OCI-LY3 (cell line): ENCODE data around the gene USP28.

Source experiments
- H2AFZ ChIP-seq: fragments of 200-600, 300-600 bp; shearing (Covaris generic); 2 replicates; pipeline ENCODE4 v1.6.0; 2014; ENCODE audit warnings: antibody characterized with exemption, low read depth, low read length
- H3K27ac ChIP-seq: fragments of 200-600, 300-600 bp; sonication (generic); 2 replicates; pipeline ENCODE4 v1.5.1; 2014; ENCODE audit warnings: mild to moderate bottlenecking, low read length, moderate library complexity, mixed read lengths
- H3K27me3 ChIP-seq: fragments of 200-600, 300-600 bp; sonication (generic); 2 replicates; pipeline ENCODE4 v1.6.1; 2014; ENCODE audit warnings: low read depth, low read length, mixed read lengths
- H3K36me3 ChIP-seq: fragments of 200-600, 300-600 bp; sonication (generic); replicated peaks from 2 replicates; pipeline ENCODE3; 2014; ENCODE audit warnings: low read depth, low read length, mixed read lengths
- H3K4me1 ChIP-seq: fragments of 300-600, 200-600 bp; sonication (generic); 2 replicates; pipeline ENCODE4 v1.6.1; 2014; ENCODE audit warnings: low read length, mixed read lengths
- H3K4me2 ChIP-seq: fragments of 200-600, 300-600 bp; sonication (generic); 2 replicates; pipeline ENCODE4 v1.6.1; 2014; ENCODE audit warnings: low read length, mixed read lengths
- H3K4me3 ChIP-seq: fragments of 300-600, 200-600 bp; sonication (generic); 2 replicates; pipeline ENCODE4 v1.5.1; 2014; ENCODE audit warnings: antibody characterized with exemption, mild to moderate bottlenecking, low read length, moderate library complexity
- H3K79me2 ChIP-seq: fragments of 300-600, 200-600 bp; shearing (Covaris generic); 2 replicates; pipeline ENCODE4 v1.6.1; 2014; ENCODE audit warnings: mild to moderate bottlenecking, low read length, mixed read lengths
- H3K9ac ChIP-seq: fragments of 300-600, 200-600 bp; shearing (Covaris generic); 2 replicates; pipeline ENCODE4 v1.6.0; 2014; ENCODE audit warnings: mild to moderate bottlenecking, low read length, moderate library complexity
- H3K9me3 ChIP-seq: fragments of 200-600, 300-600 bp; shearing (Covaris generic); 2 replicates; pipeline ENCODE4 v1.6.1; 2014; ENCODE audit warnings: low read length, mixed read lengths; ENCODE audit not compliant: insufficient read depth
- H4K20me1 ChIP-seq: fragments of 200-600, 300-600 bp; sonication (generic); 2 replicates; pipeline ENCODE4 v1.6.1; 2016; ENCODE audit warnings: low read length, mixed read lengths; ENCODE audit not compliant: insufficient read depth
- CTCF ChIP-seq: fragments of 200-600, 300-600 bp; sonication (generic); IDR thresholded peaks from 2 replicates; pipeline ENCODE4 v1.5.1; 2014; ENCODE audit warnings: antibody characterized with exemption, low read length, low read depth
- EZH2phosphoT487 ChIP-seq: fragments of 200-600 bp; shearing (Covaris generic); IDR thresholded peaks from 2 replicates; pipeline ENCODE4 v1.6.1; 2018; ENCODE audit warnings: antibody characterized with exemption, mixed run types, low read depth

The USP28 gene

GRCh38 chr11:113808931-113809330, 66.4 kb downstream of the USP28 start:
- no peak overlapping the region for H3K27ac ChIP-seq
- H3K4me3 ChIP-seq = no peak overlapping the region
- TF ChIP-seq CTCF = no peak
- TF ChIP-seq EZH2phosphoT487 = no peak
- H3K27me3 ChIP-seq = no peaks in the 10 kb centered on the region
- H3K36me3 ChIP-seq = peaks cover 44% of the 10 kb centered on the region
- no peaks in the 10 kb centered on the region for H4K20me1 ChIP-seq
- H3K4me1 ChIP-seq = no peaks in the 10 kb centered on the region
- no peak overlapping the region for H3K9ac ChIP-seq
- H2AFZ ChIP-seq = no peak overlapping the region
- H3K4me2 ChIP-seq = no peak overlapping the region
- H3K79me2 ChIP-seq = no peaks in the 10 kb centered on the region
- no peaks in the 10 kb centered on the region for H3K9me3 ChIP-seq

GRCh38 chr11:113806406-113806805, 69.0 kb downstream of the USP28 start:
- Histone ChIP-seq H3K4me3 (no peak overlapping the region), H3K27ac (no peak overlapping the region), H3K79me2 (no peaks in the 10 kb centered on the region), H2AFZ (no peak overlapping the region), H4K20me1 (no peaks in the 10 kb centered on the region), H3K27me3 (no peaks in the 10 kb centered on the region), H3K36me3 (peaks cover 42% of the 10 kb centered on the region), H3K4me2 (no peak overlapping the region), H3K9me3 (no peaks in the 10 kb centered on the region), H3K4me1 (no peaks in the 10 kb centered on the region), H3K9ac (no peak overlapping the region)
- TF ChIP-seq EZH2phosphoT487 = no peak
- peak; percentile 62 for TF ChIP-seq CTCF

- H3K27me3 ChIP-seq = no peaks in the 10 kb centered on the region
- H3K36me3 ChIP-seq = peaks cover 44% of the 10 kb centered on the region
- H3K9me3 ChIP-seq = no peaks in the 10 kb centered on the region
- H3K4me2 ChIP-seq = no peak overlapping the region
- H3K79me2 ChIP-seq = no peaks in the 10 kb centered on the region
- H2AFZ ChIP-seq = no peak overlapping the region
- no peak overlapping the region for H3K4me3 ChIP-seq
- TF ChIP-seq CTCF (no peak), EZH2phosphoT487 (no peak)
- no peaks in the 10 kb centered on the region for H3K4me1 ChIP-seq
- H3K27ac ChIP-seq = no peak overlapping the region
- no peaks in the 10 kb centered on the region for H4K20me1 ChIP-seq
- H3K9ac ChIP-seq = no peak overlapping the region
Measured at GRCh38 chr11:113805640-113806039, 69.7 kb downstream of the USP28 start.

- no peaks in the 10 kb centered on the region for H3K27me3 ChIP-seq
- no peak overlapping the region for H2AFZ ChIP-seq
- no peak overlapping the region for H3K4me2 ChIP-seq
- TF ChIP-seq EZH2phosphoT487 = no peak
- no peak for TF ChIP-seq CTCF
- no peak overlapping the region for H3K9ac ChIP-seq
- H3K36me3 ChIP-seq = peaks cover 47% of the 10 kb centered on the region
- no peaks in the 10 kb centered on the region for H3K9me3 ChIP-seq
- H3K27ac ChIP-seq = no peak overlapping the region
- H3K4me1 ChIP-seq = no peaks in the 10 kb centered on the region
- no peaks in the 10 kb centered on the region for H3K79me2 ChIP-seq
- H3K4me3 ChIP-seq = no peak overlapping the region
- no peaks in the 10 kb centered on the region for H4K20me1 ChIP-seq
Measured at GRCh38 chr11:113802621-113803020, 72.8 kb downstream of the USP28 start.
